ENCODE measurements around the gene TSN.
"Not testable (repeated sequence)": the region's sequence is repeated elsewhere in the genome, so short reads cannot be mapped to it uniquely, and the experiment has no call there.

The TSN gene

DNA sequence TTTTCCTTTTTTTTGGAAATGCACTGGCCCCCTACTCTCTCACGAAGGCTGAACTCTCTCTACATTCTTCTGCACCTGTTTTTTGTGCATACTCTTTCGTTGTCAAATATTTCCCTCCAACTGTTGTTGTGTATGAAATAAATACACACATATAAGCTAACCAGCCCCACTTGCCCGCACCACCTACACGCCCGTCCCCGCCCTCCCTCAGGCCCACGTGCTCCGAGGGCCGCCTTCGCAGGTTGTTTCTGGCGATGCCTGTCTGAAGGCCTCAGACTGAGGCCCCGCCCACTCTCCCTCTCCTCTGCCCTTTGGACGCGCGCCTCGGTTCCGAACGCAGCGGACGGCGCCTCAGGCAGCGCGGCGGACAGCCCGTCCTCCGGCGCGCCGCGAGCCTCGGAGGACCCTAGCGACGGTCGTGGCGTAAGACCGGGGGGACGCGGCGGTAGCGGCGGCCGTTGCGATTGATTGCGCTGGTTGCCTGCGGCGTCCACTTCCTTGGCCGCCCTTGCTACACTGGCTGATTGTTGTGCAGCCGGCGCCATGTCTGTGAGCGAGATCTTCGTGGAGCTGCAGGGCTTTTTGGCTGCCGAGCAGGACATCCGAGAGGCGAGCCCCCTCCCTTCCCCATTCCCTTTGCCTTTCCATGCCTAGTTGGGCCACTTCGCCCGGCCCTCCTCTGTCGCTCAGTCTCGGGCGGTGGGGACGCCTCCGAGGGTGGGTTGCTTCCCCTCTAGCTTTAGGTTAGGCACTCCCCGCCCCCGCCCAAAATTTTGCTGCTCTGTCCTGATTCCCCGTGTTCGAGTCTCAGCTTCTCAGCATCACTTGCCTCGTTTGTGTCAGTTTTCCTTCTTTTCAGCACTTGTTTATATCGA, at the start of gene TSN:
Gene TSN, plus strand, starts transcription at position 415 of the 875 bp plus-strand sequence. Its CDS starts 129 bp downstream, at position 544.
- peak; percentile 86 for DNase-seq (ENCODE audit: low spot score)

DNA sequence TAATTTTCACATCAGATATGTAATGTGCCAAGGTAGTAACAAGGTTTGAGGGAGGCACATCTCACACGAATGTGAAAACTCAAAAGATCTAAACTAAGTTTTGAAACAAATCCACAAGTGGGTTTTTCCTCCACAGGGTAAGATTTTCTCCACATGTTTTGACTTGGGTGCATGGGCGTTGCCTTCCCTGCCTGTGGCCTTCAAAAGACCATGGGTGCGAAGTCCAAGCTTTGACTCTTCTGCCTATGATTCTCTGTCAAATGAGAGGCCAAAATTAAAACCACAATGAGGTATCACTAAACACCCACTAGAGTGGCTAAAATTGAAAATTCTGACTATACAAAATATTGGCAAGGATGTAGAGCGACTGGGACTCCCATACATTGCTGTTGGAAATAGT, 49.5 kb upstream of the TSN start:
- DNase-seq (ENCODE audit: low spot score) = no peak

DNA sequence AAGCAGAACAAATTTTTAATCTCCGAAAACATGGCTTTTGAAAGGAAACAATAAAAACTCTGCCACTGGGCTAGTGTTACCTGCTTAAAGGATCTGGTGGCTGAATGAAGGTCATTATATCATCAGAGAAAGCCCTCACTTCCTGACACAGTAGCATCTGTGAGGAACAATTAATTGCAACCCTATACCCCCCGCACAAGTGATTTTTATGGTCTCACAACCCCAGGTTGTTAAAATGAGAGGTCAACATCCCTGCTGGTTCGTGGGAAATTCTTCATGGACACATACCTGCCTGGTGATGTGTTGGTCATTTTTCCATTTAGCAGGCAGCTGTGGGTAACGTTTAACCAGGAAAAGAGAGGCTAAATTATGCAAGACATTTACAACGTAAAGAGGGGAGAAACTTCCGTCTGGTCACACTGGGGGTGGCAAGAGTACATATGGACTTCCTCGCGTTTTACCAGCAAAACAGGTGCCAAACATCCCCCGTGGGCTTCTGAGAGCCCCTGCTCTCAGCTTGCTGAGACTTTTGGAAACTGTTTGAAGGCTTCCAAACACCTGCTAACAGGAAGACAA, 48.0 kb upstream of the TSN start:
- no peak for DNase-seq (ENCODE audit: low spot score)

DNA sequence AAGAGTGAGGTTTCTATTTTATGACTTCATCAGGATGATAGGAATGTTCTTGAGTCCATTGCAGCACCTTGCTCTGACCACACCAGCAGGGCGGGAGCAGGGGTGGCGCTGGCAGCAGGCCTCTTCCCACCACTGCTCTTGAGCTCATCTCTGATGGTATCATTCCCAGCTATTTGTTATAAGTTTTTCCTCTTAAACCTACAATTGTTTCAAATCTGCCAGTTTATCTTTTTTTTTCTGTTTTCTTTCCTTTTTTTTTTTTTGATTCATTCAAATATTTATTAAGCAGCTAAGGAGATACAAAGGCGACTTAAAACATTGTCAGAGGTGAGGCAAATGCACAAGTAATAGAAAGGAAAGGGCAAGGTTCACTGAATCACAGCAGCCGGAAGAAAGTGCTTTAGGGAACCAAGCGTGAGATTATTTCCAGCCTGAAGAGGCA, 47.5 kb upstream of the TSN start:
- DNase-seq (ENCODE audit: low spot score) = no peak

DNA sequence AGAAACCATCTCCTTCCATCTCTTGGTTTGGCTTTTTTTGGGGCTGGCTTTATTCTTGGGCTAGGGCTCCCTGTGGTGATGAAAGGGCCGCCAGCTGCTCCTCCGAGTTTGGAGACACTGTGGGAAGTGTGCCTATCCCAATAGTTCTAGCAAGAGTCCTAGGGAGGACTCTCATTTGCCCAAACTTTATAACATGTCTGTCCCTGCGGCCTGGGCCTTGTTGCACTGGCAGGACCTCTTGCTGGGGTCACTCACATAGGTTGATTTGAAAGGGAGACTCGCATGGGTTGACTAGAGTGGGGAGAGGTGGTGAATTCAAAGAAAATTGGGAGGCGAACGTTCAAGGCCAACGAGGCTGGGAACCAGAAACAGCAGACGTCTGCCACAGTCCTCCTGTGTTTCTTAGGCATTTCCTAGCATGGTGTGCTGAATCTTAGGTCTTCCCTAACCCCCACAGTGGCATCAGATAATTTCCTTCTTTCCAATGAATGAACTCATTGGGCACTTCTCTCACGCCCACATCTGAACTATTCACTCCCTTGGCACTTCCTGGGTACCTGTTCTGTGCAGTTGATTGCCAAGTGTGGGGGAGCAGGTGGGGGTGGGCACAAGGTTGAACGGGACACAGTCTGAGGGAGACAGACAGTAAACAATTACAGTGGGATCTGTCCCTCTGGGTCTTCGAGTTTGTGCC, 45.5 kb upstream of the TSN start:
- no peak for DNase-seq (ENCODE audit: low spot score)

DNA sequence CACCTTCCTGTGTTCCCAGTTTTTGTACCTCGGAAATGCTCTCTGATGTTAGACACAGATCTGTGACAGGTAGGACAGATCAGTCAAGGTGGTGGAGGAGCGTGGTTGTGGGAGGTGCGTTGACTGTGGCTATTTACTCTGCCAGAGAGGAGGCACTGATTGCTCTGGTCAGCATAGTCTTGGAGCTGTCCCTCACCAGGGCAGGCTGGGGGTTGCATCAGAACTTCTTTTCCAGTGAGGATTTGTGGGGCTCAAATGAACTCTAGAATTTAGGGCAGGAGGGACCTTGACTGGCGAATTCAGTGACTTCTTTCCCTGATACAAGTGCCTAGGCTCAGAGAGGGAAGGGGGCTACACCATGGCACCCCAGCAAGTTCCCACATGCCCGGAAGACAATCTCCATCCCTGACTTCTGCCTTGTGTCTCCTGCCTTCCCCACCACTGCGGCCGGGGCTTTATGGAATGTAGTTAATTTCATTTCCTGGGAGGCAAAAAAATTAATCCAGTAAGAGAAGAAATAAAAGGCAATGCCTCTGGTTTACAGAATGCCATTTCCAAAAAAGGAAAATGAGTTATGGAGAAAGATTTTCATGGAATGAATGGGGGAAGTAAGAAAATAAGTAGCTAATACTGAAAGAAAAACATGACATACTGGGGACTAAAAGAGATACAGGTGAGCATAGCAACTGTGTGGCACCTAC, 44.8 kb upstream of the TSN start:
- DNase-seq (ENCODE audit: low spot score) = peak; percentile 32

DNA sequence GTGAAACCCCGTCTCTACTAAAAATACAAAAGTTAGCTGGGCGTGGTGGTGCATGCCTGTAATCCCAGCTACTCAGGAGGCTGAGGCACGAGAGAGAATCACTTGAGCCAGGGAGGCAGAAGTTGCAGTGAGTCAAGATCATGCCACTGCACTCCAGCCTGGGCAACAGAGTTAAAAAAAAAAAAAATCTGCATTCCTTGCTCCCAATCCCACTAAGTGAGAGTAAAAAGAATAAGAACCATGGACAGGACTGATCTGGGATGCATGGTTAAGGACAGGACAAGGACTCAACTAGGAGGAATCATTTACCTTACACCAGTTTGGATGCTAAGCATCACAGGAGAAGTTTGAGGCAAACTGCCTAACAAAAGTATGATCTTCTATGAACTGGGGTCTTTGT, 44.0 kb upstream of the TSN start:
- DNase-seq (ENCODE audit: low spot score) = not testable (repeated sequence)

DNA sequence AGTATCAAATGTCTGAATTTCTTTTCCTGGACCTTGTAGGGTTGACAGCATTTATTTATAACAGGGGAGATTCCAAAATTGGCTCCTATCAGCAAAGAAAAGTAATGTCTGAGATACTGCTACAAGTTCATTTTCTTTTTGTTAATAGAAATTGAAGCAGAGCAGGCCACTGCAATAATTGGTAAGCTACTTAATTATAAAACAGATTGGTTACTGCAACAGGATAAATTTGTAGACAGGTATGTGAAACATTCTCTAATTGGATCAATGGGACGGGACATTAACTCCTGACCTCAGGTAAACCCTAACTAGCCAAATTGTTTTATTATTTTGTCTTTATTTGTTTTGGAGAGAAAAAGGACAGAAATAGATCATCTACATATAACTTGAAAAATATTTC, 39.3 kb upstream of the TSN start:
- DNase-seq (ENCODE audit: low spot score) = no peak

DNA sequence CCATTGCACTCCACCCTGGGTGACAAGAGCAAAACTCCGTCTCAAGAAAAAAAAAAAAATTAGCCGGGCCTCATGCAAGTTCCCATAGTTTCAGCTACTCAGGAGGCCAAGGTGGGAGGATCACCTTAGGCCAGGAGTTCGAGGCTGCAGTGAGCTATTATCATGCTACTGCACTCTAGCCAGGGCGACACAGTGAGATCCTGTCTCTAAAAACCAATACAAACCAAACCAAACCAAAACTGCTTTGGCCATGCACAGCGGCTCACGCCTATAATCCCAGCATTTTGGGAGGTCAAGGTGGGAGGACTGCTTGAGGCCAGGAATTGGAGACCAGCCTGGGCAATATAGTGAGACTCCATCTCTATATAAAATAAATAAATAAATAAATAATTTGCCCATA, 37.9 kb upstream of the TSN start:
- DNase-seq (ENCODE audit: low spot score) = no peak

DNA sequence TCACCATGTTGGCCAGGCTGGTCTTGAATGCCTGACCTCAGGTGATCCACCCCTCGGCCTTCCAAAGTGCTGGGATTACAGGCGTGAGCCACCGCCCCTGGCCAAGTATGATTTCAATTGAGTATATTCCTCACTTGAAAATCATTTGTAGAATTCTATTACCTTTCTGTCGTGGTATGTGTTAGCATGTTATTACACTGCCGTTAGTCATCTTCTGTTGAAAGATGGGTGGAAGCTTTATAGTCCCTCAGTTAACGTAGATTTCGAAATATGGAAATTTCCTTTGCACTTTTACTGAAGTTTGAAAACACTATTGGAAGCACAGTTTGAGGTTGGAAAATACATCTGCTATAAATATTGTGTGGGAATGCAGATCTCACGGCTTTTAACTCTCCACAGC, 33.5 kb upstream of the TSN start:
- peak; percentile 53 for DNase-seq (ENCODE audit: low spot score)

DNA sequence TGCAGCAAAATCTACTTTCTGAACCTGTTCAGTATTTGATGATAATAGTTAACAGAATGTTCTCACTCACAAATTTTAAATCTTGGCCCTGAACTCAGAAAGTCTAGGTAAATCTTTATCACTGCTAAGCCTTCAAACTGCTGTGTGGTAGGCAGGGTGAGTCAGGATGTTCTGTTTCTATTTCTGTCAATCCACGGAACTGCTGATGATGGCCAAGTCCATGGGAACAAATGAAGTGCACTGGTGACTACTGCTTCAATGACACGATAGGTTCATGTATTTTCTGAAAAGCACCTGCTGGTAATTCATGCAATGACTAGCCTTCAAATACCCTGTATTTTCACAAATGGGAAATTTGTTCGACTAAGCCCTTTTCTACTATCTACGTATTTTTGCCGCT, 33.0 kb upstream of the TSN start:
- peak; percentile 73 for DNase-seq (ENCODE audit: low spot score)

DNA sequence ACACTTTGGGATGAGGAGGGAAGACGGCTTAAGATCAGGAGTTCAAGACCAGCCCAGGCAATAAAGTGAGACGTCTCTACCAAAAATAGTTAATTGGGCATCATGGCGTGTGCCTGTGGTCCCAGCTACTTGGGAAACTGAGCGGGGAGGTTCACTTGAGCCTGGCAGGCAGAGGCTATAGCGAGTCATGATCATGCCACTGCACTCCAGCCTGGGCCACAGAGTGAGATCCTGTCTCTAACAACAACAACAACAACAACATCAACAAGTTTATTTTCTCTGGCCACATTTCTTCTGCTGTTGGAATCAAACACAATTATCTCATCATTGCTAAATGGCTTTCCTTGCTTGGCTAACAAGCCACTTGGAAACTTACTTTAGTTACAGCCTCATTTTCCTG, 32.1 kb upstream of the TSN start:
- no peak for DNase-seq (ENCODE audit: low spot score)

DNA sequence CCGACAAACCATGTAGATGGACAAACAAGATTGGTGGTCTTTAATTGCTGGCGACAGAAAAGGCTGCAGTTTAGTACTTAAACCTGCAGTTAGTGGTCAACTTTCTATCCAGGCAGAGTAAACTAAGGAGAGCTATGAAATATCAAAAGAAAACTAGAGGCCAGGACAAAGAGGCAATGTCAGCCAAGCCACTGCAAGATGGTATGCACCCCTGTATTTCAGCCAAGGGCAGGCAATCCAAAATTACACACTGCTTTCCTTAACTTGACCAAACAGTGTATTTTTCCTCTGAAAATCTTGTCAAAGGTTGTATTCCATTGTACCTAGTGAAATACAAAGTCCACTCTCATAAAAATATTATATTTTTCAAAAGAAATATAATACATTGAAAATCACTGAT, 28.1 kb upstream of the TSN start:
- no peak for DNase-seq (ENCODE audit: low spot score)

DNA sequence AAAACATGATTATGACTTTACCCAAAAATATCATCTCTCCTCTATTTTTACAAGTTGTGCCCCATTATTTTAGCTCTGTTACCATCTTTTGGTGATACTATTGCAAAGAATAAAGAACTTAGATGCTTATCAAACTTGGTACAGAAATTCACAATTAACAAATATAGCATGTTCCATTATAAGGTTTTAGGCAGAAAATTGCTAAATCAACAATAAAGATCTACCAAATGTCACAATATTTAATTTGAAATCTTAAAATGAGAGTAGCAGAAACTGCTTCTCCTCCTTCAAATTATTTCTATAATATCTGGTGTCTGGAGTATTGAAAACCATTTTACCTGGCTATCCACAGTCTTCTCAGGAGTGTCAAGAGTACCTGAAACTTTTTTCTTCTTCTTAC, 27.5 kb upstream of the TSN start:
- DNase-seq (ENCODE audit: low spot score) = no peak

DNA sequence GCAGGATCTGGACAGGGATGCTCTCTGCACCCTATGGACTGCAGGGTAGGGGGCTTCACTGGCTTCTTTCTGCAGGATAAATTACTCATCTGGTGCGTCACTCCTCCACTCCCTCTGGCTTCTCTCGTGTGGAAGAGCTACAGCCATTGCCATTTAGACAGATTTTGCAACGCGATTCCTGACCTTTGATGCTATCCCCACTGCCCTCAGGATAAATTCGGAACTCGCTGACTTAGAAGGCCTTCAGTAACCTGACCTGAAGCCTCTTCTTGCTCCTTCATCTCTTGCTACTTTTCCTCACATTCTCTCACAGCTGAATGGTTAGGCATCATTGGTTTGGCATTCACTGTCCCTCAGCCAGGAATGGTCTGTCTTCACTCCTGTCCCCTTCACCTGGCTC, 24.1 kb upstream of the TSN start:
- DNase-seq (ENCODE audit: low spot score) = no peak

DNA sequence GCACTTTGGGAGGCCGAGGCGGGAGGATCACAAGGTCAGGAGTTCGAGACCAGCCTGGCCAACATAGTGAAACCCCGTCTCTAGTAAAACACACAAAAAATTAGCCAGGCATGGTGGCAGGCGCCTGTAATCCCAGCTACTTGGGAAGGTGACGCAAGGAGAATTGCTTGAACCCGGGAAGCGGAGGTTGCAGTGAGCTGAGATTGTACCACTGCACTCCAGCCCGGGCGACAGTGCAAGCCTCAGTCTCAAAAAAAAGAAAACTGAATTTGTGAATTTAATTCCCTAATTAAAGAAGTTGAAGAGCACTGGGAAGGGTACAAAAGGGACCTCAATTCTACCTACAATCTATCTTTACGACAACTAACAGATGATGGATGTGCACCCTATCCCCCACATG, 20.9 kb upstream of the TSN start:
- DNase-seq (ENCODE audit: low spot score) = not testable (repeated sequence)

DNA sequence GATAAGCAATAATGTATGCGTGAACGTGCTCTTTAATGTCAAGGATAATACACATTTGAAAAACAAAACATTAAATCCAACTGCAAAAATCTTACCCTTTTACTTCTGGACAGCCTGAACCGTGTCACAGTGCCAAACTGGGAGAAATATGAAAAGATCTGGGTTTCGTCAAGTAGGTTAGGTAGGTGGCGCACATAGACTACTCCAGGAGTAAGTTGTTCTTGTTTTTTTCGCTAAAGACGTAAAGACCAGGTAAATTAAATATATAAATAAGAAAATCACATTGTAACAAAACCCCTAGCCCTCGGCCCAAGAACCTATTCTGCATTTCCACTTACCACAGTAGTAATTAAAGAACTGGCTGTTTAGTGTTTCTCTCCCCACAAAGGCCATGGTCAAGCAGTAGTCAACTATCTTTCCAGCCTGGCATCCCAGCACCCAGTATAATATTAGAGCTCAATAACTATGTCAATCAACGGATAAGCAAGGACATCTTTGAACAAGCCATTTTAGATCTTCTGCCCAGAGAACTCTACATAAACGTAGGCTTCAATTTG, 19.9 kb upstream of the TSN start:
- no peak for DNase-seq (ENCODE audit: low spot score)

DNA sequence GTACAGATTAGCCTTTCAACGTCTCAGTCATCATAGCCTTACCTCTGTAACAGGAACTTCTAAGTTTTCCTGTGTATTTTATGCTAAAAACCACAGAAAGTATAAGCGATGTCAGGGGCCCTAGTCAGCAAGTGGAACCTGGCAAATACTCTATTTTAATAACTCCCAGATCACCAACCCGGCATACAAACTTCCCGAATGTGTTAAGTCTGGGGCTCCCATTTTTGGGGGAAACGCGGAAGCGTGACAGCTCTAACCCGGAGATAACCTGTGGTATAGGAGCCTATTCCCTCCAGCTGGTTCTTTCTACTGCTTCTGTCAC, 19.4 kb upstream of the TSN start:
- no peak for DNase-seq (ENCODE audit: low spot score)

DNA sequence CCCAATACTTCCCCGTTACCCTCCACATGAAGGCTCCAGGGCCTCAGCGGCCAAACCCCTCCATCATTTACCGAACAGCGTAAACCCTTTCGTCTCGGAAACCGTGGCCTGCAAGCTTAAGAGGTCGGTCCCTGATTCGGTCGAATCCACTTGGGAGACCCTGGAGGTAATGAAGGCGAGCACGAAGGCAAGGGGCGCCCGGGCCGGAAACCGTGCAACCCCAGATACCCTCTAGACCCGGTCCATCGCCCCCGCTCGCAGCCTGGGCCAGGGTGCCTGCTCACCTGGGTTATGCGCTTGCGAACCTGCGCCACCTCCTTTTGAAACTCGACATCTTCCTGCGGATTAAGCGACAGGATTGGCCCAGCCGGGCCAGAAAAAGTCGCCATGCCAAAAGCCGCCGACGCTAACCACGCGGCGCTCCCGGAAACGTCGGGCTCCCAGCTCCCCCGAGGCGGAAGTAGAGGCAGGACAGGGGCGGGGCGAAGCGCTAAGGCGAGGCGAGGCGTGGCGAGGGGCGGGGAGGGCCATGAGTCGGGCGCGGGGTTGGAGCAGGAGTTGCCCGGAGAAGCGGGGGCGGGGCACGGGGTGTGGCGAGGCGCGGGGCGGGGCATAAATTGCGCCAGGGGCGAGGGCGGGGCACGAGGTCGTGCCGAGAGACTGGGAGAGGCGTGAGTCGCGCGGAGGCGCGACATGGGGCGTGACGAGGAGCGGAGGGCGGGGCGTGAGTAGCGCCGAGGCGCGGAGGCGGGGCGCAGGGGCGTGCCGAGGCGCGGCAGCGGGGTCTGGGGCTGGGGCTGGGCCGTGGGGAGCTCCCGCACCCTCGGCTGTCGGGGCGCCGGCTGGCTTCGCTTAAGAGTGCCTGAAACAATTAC, 18.8 kb upstream of the TSN start, which contains the start of gene NIFK:
Gene NIFK, minus strand, starts transcription at position 414 of the 875 bp plus-strand sequence. Its CDS starts 25 bp downstream, at position 389.
- DNase-seq (ENCODE audit: low spot score) = peak; percentile 95

DNA sequence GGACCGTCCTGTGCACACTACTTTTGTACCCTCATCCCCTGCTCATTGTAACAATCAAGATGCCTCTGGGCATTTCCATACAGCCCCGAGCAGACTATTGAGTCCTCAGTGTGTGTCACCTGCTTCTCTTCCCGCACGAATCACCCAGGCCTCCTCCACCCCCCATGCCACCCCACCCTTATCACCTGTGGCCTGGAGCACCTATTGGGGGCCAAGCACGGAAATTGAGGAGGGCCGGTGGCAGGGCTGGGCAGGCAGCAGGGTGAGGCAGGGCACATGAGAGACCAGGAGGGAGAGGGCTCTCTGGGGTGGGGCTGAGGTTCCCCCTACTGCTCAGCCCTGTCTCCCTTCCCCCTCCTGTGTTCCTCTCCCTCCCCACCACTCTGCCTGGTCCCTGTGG, 14.5 kb upstream of the TSN start:
- DNase-seq (ENCODE audit: low spot score) = no peak

DNA sequence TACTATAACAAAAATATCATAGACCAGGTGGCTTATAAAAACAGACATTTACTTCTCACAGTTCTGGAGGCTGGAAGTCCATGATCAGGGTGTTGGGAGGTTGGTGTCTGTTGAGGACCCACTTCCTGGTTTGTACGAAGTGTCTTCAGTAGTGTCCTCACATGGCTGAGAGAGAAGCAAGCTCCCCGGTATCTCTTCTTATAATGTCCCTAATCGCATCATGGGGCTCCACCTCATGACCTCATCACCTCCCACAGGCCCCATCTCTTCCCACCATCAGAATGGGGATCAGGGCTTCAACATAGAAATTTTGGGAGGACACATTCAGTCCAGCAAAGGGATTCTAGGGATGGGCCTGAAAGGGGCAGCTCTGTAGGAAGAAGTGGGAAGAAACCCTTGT, 14.0 kb upstream of the TSN start:
- no peak for DNase-seq (ENCODE audit: low spot score)

All from hepatic stellate cell (primary cell).